ENCODE data around the gene TIMM13.
"Not testable (repeated sequence)": the region's sequence is repeated elsewhere in the genome, so short reads cannot be mapped to it uniquely, and the experiment has no call there.

DNA sequence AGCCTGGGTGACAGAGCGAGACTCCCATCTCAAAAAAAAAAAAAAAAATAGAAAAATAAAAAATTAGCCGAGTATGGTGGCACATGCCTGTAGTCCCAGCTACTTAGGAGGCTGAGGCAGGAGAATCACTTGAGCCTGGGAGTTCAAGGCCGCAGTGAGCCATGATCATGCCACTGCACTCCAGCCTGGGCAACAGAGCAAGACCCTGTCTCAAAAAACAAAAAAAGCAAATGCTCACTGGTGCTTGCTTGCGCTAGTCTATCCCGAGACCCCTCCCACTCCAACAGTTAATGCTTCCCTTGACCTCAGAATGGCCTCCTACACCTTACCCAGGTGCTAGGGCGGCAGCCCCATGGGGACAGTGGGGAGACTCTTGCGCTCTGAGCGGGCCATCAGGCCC lies 9.9 kb downstream of the TIMM13 start:
- TF ChIP-seq, protein P1, sequence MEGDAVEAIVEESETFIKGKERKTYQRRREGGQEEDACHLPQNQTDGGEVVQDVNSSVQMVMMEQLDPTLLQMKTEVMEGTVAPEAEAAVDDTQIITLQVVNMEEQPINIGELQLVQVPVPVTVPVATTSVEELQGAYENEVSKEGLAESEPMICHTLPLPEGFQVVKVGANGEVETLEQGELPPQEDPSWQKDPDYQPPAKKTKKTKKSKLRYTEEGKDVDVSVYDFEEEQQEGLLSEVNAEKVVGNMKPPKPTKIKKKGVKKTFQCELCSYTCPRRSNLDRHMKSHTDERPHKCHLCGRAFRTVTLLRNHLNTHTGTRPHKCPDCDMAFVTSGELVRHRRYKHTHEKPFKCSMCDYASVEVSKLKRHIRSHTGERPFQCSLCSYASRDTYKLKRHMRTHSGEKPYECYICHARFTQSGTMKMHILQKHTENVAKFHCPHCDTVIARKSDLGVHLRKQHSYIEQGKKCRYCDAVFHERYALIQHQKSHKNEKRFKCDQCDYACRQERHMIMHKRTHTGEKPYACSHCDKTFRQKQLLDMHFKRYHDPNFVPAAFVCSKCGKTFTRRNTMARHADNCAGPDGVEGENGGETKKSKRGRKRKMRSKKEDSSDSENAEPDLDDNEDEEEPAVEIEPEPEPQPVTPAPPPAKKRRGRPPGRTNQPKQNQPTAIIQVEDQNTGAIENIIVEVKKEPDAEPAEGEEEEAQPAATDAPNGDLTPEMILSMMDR (IDR thresholded peaks at IDR 0.05; ENCODE audit: insufficient read depth, low read length), result not testable (repeated sequence)
- not testable (repeated sequence) for TF ChIP-seq POLR2AphosphoS5 (IDR thresholded peaks at IDR 0.05; ENCODE audit: low read depth)
- TF ChIP-seq, protein P2, sequence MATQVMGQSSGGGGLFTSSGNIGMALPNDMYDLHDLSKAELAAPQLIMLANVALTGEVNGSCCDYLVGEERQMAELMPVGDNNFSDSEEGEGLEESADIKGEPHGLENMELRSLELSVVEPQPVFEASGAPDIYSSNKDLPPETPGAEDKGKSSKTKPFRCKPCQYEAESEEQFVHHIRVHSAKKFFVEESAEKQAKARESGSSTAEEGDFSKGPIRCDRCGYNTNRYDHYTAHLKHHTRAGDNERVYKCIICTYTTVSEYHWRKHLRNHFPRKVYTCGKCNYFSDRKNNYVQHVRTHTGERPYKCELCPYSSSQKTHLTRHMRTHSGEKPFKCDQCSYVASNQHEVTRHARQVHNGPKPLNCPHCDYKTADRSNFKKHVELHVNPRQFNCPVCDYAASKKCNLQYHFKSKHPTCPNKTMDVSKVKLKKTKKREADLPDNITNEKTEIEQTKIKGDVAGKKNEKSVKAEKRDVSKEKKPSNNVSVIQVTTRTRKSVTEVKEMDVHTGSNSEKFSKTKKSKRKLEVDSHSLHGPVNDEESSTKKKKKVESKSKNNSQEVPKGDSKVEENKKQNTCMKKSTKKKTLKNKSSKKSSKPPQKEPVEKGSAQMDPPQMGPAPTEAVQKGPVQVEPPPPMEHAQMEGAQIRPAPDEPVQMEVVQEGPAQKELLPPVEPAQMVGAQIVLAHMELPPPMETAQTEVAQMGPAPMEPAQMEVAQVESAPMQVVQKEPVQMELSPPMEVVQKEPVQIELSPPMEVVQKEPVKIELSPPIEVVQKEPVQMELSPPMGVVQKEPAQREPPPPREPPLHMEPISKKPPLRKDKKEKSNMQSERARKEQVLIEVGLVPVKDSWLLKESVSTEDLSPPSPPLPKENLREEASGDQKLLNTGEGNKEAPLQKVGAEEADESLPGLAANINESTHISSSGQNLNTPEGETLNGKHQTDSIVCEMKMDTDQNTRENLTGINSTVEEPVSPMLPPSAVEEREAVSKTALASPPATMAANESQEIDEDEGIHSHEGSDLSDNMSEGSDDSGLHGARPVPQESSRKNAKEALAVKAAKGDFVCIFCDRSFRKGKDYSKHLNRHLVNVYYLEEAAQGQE (IDR thresholded peaks at IDR 0.05; ENCODE audit: insufficient replicate concordance, low read depth), result not testable (repeated sequence)
